HepG2 (cell line): ENCODE data around the gene GP1BA. TPM values are rescaled to one million over a fixed set of nuclear protein-coding genes. Genes with fewer than 3 reads are reported as not detected.
A peak's percentile ranks its signal among the peaks of the same experiment; 100 is the strongest.

Experiments used
- GABPA ChIP-seq, 2 experiments: IDR thresholded peaks; 2 replicates each; pipeline ENCODE4 v1.6.1; 2011 to 2016; ENCODE audit warnings: low read depth in 2 of 2, low read length in 1 of 2, missing biosample characterization in 1 of 2, missing genetic modification characterization in 1 of 2
- GTF3A ChIP-seq: sonication (generic); formaldehyde crosslinking; conservative IDR thresholded peaks from 2 replicates; pipeline ENCODE4 v1.4.0; 2020; ENCODE audit warnings: mild to moderate bottlenecking, missing genetic modification reagents
- HMG20A ChIP-seq: IDR thresholded peaks from 2 replicates; pipeline ENCODE4 v1.6.1; 2016; ENCODE audit warnings: borderline replicate concordance
- NFIC ChIP-seq: IDR thresholded peaks from 2 replicates; pipeline ENCODE4 v1.6.1; 2012; ENCODE audit warnings: mild to moderate bottlenecking, low read length, inconsistent platforms
- NR1H2 ChIP-seq: sonication (generic); formaldehyde crosslinking; IDR thresholded peaks from 2 replicates; pipeline ENCODE4 v1.8.1; 2022; ENCODE audit warnings: low read depth, missing genetic modification reagents, borderline replicate concordance
- NR2C2 ChIP-seq: sonication (generic); formaldehyde crosslinking; IDR thresholded peaks from 2 replicates; pipeline ENCODE4 v1.4.0; 2020; ENCODE audit warnings: missing genetic modification reagents, mild to moderate bottlenecking, moderate library complexity, borderline replicate concordance
- NRL ChIP-seq: sonication (generic); formaldehyde crosslinking; IDR thresholded peaks from 2 replicates; pipeline ENCODE4 v1.5.0; 2020; ENCODE audit warnings: missing genetic modification reagents, mild to moderate bottlenecking, moderate library complexity, borderline replicate concordance
- POLR2A ChIP-seq, 2 experiments: IDR thresholded peaks; 2 replicates each; pipeline ENCODE4 v1.6.1; 2011; ENCODE audit warnings: low read depth in 2 of 2, low read length in 2 of 2, mild to moderate bottlenecking in 1 of 2, moderate library complexity in 1 of 2; ENCODE audit not compliant: insufficient read depth in 1 of 2
- ZFP36L2 ChIP-seq: sonication (generic); formaldehyde crosslinking; IDR thresholded peaks from 2 replicates; pipeline ENCODE4 v1.4.0; 2020; ENCODE audit warnings: missing genetic modification reagents
- ZNF253 ChIP-seq: sonication (generic); formaldehyde crosslinking; IDR thresholded peaks from 2 replicates; pipeline ENCODE4 v1.8.0; 2022; ENCODE audit warnings: mild to moderate bottlenecking, missing genetic modification reagents, borderline replicate concordance
- ZNF264 ChIP-seq: sonication (generic); formaldehyde crosslinking; IDR thresholded peaks from 2 replicates; pipeline ENCODE4 v1.4.0; 2020; ENCODE audit warnings: missing genetic modification reagents
- ZNF329 ChIP-seq: sonication (generic); formaldehyde crosslinking; IDR thresholded peaks from 2 replicates; pipeline ENCODE4 v1.9.0; 2021; ENCODE audit warnings: low read depth, mild to moderate bottlenecking, missing genetic modification reagents
- ZNF460 ChIP-seq: sonication (generic); formaldehyde crosslinking; IDR thresholded peaks from 2 replicates; pipeline ENCODE4 v1.5.1; 2020; ENCODE audit warnings: missing genetic modification reagents, mild to moderate bottlenecking, borderline replicate concordance
- ZNF747 ChIP-seq: sonication (generic); formaldehyde crosslinking; IDR thresholded peaks from 2 replicates; pipeline ENCODE4 v1.8.1; 2023; ENCODE audit warnings: missing genetic modification reagents, mild to moderate bottlenecking, borderline replicate concordance
- polyA plus RNA-seq, 8 experiments: library from polyadenylated mRNA; depleted of rRNA in 3 of 8; stranded (reverse) in 7 of 8; unstranded in 1 of 8; fragments of >200 nt; fragmentation: Illumina TruSeq in 4 of 8; extraction: Trizol in 4 of 8; gene quantifications; 2 replicates each; pipeline versions ENCODE4 v1.2.1 to v1.2.3, GENCODE V29; 2011 to 2016; ENCODE audit warnings: low read depth in 4 of 8, missing spikeins in 1 of 8, mixed read lengths in 1 of 8; ENCODE audit not compliant: insufficient read depth in 1 of 8
- total RNA-seq, 5 experiments: library from RNA; depleted of rRNA; stranded (reverse); fragments of >200 nt; fragmentation: Illumina TruSeq; extraction: Trizol; gene quantifications; 2 replicates each; pipeline ENCODE4 v1.2.3, GENCODE V29; 2016; ENCODE audit warnings: low read depth in 1 of 5
- TF ChIP-seq, protein P1 (sequence below): sonication (generic); formaldehyde crosslinking; IDR thresholded peaks from 2 replicates; pipeline ENCODE4 v1.8.0; 2023; ENCODE audit warnings: mild to moderate bottlenecking, missing genetic modification reagents
- TF ChIP-seq, protein P2 (sequence below): sonication (generic); formaldehyde crosslinking; IDR thresholded peaks from 2 replicates; pipeline ENCODE4 v1.5.0; 2020; ENCODE audit warnings: missing genetic modification reagents
- TF ChIP-seq, protein P3 (sequence below): IDR thresholded peaks from 2 replicates; pipeline ENCODE4 v1.6.1; 2016; ENCODE audit warnings: low read depth, control low read depth
- TF ChIP-seq, protein P4 (sequence below): sonication (generic); formaldehyde crosslinking; IDR thresholded peaks from 2 replicates; pipeline ENCODE4 v1.5.0; 2020; ENCODE audit warnings: mild to moderate bottlenecking, missing genetic modification reagents, borderline replicate concordance

The GP1BA gene
- total and polyA plus RNA-seq, 2 of the 13 experiments (the other 11 are each of a cell fraction or from before 2014, with no cell fraction given): not detected

DNA sequence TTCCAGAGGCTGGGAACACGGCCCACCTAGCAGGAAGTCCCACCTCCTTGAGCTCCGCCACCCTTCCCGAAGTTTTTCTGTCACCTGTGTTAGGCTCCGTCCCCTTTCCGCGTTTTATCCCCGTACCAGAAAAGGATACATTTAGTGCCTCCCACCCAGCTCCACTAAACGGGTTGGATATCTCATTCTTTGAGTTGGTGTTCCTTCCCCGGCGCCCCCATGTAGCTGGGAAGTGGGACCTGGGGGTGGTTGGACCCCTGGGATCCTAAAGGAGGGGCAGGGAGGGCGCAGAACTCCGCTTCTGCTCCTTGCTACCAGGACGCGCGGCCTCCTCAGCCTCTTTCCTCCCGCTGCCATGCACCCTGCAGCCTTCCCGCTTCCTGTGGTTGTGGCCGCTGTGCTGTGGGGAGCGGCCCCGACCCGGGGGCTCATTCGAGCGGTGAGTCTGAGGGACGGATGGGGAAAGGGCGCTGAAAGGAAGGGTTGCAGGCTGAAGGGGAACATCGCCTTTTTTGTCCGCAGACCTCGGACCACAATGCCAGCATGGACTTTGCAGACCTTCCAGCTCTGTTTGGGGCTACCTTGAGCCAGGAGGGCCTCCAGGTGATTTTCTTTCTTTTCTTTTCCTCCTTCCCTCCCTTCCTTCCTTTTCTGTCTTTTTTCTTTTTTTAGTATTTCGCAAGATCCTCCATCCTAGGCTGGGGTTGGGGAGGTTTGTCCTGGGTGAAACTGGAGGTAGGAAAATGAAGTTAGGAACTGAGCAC is 8.7 kb downstream of the GP1BA start (continued):
- TF ChIP-seq NR2C2 (CRISPR knock-in tag) (no peak; the same call in 1 of the 2 replicates), GTF3A (CRISPR knock-in tag) (no peak), ZFP36L2 (no peak), ZNF264 (CRISPR knock-in tag) (no peak), ZNF747 (CRISPR knock-in tag) (0 out of 2 replicates have a peak, but pooled peaks have one; percentile 38), GABPA (IDR thresholded peaks at IDR 0.05; ENCODE audit: low read depth, low read length) (peak; percentile 75), GABPA (CRISPR knock-in tag; IDR thresholded peaks at IDR 0.05; ENCODE audit: low read depth) (0 out of 2 replicates have a peak, but pooled peaks have one; percentile 94), ZNF253 (CRISPR knock-in tag) (no peak), NFIC (no peak), HMG20A (CRISPR knock-in tag) (no peak), NR1H2 (0 out of 2 replicates have a peak, but pooled peaks have one; percentile 28), NRL (CRISPR knock-in tag) (peak; percentile 56; the same call in 1 of the 2 replicates), POLR2A (IDR thresholded peaks at IDR 0.05; ENCODE audit: insufficient read depth in 1 of 2, low read depth in 2 of 2, low read length in 2 of 2) (peak in 1 of 2 experiments; percentile 46; a peak in 1 of 4 replicates), ZNF460 (CRISPR knock-in tag) (no peak), ZNF329 (CRISPR knock-in tag) (no peak)
- TF ChIP-seq, protein P1, sequence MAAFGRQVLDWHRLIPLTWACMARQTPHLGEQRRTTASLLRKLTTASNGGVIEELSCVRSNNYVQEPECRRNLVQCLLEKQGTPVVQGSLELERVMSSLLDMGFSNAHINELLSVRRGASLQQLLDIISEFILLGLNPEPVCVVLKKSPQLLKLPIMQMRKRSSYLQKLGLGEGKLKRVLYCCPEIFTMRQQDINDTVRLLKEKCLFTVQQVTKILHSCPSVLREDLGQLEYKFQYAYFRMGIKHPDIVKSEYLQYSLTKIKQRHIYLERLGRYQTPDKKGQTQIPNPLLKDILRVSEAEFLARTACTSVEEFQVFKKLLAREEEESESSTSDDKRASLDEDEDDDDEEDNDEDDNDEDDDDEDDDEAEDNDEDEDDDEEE (CRISPR knock-in tag): 0 out of 2 replicates have a peak, but pooled peaks have one; percentile 48
- TF ChIP-seq, protein P2, sequence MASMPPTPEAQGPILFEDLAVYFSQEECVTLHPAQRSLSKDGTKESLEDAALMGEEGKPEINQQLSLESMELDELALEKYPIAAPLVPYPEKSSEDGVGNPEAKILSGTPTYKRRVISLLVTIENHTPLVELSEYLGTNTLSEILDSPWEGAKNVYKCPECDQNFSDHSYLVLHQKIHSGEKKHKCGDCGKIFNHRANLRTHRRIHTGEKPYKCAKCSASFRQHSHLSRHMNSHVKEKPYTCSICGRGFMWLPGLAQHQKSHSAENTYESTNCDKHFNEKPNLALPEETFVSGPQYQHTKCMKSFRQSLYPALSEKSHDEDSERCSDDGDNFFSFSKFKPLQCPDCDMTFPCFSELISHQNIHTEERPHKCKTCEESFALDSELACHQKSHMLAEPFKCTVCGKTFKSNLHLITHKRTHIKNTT (CRISPR knock-in tag): no peak
- TF ChIP-seq, protein P3, sequence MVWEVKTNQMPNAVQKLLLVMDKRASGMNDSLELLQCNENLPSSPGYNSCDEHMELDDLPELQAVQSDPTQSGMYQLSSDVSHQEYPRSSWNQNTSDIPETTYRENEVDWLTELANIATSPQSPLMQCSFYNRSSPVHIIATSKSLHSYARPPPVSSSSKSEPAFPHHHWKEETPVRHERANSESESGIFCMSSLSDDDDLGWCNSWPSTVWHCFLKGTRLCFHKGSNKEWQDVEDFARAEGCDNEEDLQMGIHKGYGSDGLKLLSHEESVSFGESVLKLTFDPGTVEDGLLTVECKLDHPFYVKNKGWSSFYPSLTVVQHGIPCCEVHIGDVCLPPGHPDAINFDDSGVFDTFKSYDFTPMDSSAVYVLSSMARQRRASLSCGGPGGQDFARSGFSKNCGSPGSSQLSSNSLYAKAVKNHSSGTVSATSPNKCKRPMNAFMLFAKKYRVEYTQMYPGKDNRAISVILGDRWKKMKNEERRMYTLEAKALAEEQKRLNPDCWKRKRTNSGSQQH (CRISPR knock-in tag): 0 out of 2 replicates have a peak, but pooled peaks have one; percentile 36
- TF ChIP-seq, protein P4, sequence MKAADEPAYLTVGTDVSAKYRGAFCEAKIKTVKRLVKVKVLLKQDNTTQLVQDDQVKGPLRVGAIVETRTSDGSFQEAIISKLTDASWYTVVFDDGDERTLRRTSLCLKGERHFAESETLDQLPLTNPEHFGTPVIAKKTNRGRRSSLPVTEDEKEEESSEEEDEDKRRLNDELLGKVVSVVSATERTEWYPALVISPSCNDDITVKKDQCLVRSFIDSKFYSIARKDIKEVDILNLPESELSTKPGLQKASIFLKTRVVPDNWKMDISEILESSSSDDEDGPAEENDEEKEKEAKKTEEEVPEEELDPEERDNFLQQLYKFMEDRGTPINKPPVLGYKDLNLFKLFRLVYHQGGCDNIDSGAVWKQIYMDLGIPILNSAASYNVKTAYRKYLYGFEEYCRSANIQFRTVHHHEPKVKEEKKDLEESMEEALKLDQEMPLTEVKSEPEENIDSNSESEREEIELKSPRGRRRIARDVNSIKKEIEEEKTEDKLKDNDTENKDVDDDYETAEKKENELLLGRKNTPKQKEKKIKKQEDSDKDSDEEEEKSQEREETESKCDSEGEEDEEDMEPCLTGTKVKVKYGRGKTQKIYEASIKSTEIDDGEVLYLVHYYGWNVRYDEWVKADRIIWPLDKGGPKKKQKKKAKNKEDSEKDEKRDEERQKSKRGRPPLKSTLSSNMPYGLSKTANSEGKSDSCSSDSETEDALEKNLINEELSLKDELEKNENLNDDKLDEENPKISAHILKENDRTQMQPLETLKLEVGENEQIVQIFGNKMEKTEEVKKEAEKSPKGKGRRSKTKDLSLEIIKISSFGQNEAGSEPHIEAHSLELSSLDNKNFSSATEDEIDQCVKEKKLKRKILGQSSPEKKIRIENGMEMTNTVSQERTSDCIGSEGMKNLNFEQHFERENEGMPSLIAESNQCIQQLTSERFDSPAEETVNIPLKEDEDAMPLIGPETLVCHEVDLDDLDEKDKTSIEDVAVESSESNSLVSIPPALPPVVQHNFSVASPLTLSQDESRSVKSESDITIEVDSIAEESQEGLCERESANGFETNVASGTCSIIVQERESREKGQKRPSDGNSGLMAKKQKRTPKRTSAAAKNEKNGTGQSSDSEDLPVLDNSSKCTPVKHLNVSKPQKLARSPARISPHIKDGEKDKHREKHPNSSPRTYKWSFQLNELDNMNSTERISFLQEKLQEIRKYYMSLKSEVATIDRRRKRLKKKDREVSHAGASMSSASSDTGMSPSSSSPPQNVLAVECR (CRISPR knock-in tag): peak; percentile 15; the same call in 1 of the 2 replicates
